Coronary artery (tissue), 2 donors: Measurements from ENCODE around the gene FXR1.

Experiments used
- DNase-seq: peaks from one replicate; pipeline ENCODE4 v3.0.0-alpha.2; 2017; ENCODE audit warnings: low spot score
- H3K27ac ChIP-seq, 2 donors: fragments of 200-600 bp; sonication (generic); one replicate each; pipeline ENCODE4 v1.5.1; 2016 to 2019
- H3K4me3 ChIP-seq: fragments of 200-600 bp; sonication (generic); 2 replicates; pipeline ENCODE4 v1.5.1; 2016; ENCODE audit warnings: mild to moderate bottlenecking, moderate library complexity
- TF ChIP-seq, protein P1 (sequence below): fragments of 200-600 bp; sonication (generic); IDR thresholded peaks from one replicate; pipeline ENCODE4 v1.5.1; 2019; ENCODE audit warnings: antibody characterized with exemption

The FXR1 gene

DNA sequence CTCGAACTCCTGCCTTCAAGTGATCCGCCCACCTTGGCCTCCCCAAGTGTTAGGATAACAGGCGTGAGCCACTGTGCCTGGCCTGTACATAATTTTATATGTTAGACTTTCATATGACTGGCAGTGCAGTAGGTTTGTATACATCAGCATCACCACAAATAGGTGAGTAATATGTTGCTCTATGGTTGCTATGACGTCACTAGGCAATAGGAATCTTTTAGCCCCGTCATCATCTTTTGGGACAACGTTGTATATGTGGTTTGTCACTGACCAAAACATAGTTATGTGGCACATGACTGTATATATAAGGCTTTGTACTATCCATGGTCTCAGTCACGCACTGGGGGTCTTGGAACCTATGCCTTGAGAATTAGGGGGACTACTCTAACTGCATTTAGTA is 94.1 kb downstream of the FXR1 start:
- TF ChIP-seq, protein P1, sequence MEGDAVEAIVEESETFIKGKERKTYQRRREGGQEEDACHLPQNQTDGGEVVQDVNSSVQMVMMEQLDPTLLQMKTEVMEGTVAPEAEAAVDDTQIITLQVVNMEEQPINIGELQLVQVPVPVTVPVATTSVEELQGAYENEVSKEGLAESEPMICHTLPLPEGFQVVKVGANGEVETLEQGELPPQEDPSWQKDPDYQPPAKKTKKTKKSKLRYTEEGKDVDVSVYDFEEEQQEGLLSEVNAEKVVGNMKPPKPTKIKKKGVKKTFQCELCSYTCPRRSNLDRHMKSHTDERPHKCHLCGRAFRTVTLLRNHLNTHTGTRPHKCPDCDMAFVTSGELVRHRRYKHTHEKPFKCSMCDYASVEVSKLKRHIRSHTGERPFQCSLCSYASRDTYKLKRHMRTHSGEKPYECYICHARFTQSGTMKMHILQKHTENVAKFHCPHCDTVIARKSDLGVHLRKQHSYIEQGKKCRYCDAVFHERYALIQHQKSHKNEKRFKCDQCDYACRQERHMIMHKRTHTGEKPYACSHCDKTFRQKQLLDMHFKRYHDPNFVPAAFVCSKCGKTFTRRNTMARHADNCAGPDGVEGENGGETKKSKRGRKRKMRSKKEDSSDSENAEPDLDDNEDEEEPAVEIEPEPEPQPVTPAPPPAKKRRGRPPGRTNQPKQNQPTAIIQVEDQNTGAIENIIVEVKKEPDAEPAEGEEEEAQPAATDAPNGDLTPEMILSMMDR: no peak
- no peak for DNase-seq
- Histone ChIP-seq H3K4me3 (no peak overlapping the region), H3K27ac (no peak overlapping the region)

DNA sequence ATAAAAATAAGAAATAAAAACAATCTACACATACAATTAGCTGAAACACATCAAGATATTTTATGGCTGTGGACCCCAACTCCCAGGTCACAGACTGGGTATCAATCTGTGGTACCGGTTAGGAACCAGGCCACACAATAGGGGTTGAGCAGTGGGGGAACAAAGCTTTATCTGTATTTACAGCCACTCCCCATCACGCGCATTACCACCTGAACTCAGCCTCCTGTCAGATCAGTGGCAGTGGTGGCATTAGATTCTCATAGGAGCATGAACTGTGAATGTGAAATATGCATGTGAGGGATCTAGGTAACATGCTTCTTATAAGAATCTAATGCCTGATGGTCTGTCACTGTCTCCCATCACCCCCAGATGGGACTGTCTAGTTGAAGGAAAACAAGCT is 94.8 kb downstream of the FXR1 start:
- Histone ChIP-seq H3K4me3 (no peak overlapping the region), H3K27ac (no peak overlapping the region)
- no peak for DNase-seq
- TF ChIP-seq, protein P1: no peak

DNA sequence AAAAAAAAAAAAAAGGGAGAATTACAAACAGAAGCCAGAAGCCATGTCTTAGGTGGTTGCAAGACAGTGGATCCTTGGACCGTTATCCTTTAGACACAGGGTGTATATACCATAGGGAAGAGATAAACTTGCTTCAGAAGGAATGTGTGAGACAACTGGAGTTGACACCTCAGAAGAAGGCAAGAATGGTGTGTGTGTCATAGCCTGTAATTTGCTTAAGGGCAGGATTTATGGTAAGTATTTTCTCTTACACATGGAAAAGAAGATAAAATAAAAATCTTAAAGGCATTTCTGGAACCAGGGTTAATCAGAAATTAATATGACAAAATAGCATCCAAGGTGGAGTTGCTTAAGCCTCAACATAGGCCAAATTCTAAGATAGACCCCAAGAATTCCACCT is 96.3 kb downstream of the FXR1 start:
- H3K4me3 ChIP-seq: no peak overlapping the region
- no peak for DNase-seq
- TF ChIP-seq, protein P1: no peak
- no peak overlapping the region for H3K27ac ChIP-seq

DNA sequence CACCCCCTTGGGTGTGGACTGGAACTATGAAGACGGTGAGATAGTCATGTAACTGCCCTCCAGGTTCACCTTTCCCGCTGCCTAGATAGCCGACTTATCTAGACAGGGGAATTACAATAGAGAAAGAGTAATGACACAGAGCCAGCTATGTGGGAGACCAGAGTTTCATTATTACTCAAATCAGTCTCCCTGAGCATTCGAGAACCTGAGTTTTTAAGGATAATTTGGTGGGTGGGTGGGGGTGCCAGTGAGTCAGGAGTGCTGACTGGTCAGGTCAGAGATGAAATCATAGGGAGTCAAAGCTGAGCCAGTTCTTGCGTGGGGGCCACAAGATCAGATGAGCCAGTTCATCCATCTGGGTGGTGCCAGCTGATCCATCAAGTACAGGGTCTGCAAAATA is 96.8 kb downstream of the FXR1 start:
- H3K27ac ChIP-seq: no peak overlapping the region
- no peak for DNase-seq
- H3K4me3 ChIP-seq: no peak overlapping the region
- TF ChIP-seq, protein P1: no peak

DNA sequence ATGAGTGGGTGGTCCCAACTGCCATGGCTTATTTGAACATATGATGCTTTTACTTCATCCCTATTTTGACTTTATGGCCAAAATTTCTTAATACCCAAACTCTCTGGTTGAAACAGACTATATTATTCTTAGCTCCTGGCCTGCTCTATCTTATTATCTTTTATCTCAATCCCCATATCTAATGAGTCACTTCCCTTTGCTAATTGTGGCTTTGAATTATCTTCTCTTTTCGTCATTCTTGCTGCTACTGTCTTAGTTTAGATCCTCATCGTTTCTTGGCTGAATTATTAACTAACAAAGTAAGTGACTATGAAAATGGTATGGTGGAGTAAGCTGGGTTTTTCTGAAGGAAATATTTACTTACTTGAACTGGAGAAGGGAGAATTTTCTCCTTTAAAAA is 105.2 kb downstream of the FXR1 start:
- TF ChIP-seq, protein P1: no peak
- no peak overlapping the region for H3K4me3 ChIP-seq
- H3K27ac ChIP-seq: no peak overlapping the region
- no peak for DNase-seq

DNA sequence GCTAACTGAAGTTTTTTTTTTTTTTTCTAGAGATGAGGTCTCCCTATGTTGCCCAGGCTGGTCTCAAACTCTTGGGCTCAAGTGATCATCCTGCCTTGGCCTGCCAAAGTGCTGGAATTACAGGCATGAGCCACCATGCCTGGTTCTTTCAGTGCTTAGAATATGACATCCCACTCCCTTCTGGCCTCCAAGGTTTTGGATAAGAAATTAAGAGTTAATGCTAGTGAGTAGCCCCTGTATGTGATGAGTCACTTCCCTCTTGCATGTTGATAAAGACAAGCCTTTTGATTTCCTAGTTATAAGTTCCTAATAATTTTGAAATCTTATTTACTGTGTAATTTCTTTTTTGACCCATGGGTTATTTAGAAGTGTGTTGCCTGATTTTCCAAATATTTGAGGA is 112.7 kb downstream of the FXR1 start:
- Histone ChIP-seq H3K4me3 (no peak overlapping the region), H3K27ac (no peak overlapping the region)
- TF ChIP-seq, protein P1: no peak
- no peak for DNase-seq

DNA sequence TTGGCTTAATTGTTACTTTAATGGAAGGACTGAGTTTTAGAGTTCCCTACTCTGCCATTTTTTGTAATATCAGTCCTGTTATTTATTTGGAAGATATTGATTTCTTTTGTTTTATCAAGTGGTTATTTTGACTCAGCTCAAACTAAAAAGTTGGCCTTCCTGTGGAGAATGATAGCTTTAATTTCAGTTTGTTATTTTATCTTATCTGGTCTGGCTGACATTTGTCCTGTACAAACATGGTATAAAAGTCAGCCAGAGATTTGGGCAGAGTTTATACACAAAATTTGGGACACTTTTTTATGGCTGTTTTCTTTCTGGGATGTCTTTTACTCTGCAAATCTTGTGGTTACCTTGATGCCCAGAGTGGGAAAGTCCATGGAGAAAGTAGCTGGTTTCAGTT is 118.5 kb downstream of the FXR1 start:
- Histone ChIP-seq H3K4me3 (no peak overlapping the region), H3K27ac (no peak overlapping the region)
- DNase-seq: no peak
- TF ChIP-seq, protein P1: no peak
